Measurements from ENCODE around the gene ATOH7. TPM values are rescaled to one million over a fixed set of nuclear protein-coding genes. Genes with fewer than 3 reads are reported as not detected.
A peak's percentile ranks its signal among the peaks of the same experiment; 100 is the strongest.

The ATOH7 gene
- total and polyA plus RNA-seq, 2 of the 4 experiments (the other 2 are of a cell fraction), result 0.05 TPM; not detected in 1

GRCh38 chr10:68231106-68231816 lies 652 bp downstream of the ATOH7 start:
- POLR2A ChIA-PET (ENCODE audit: unreplicated experiment), result interaction anchor here (0.6 kb wide), 1 partner anchor 370 kb away, joined by 3 read pairs; no protein-coding TSS in a partner anchor
- in situ Hi-C loops (cut with MboI; ENCODE audit: low sequenced_read_pairs) (no loop called here), intact Hi-C loops (cut with micrococcal nuclease) (no loop called here), dilution Hi-C loops (cut with HindIII; ENCODE audit: low sequenced_read_pairs, unreplicated experiment) (no loop called here)
- H3K18ac ChIP-seq (ENCODE audit: low read depth, low read length), result peak overlapping the region; percentile 74
- peak overlapping the region; percentile 93 for H4K91ac ChIP-seq (ENCODE audit: insufficient read depth, low read depth, low read length)
- peak overlapping the region; percentile 63 for H3K4me3 ChIP-seq (ENCODE audit: insufficient read depth, low read depth, low read length)
- H3K79me1 ChIP-seq (ENCODE audit: low read depth in 1 of 2, low read length in 2 of 2), result no peaks in the 10 kb centered on the region
- DNase-seq (peak; percentile 76), ATAC-seq (ENCODE audit: low read depth) (peak; percentile 97)
- TF ChIP-seq USF2 (IDR thresholded peaks at IDR 0.05; ENCODE audit: low read depth, low read length), result peak; percentile 71
- TF ChIP-seq CTCF (conservative IDR thresholded peaks at IDR 0.05; ENCODE audit: low read depth, low read length), result peak; percentile 22; the same call in 1 of the 2 replicates
- TF ChIP-seq RAD21 (IDR thresholded peaks at IDR 0.05; ENCODE audit: low read length), result no peak
- peak; percentile 91 for TF ChIP-seq BHLHE40 (IDR thresholded peaks at IDR 0.05; ENCODE audit: low read depth, low read length)
- peak overlapping the region; percentile 65; the same call in 1 of the 2 replicates for H3K56ac ChIP-seq (ENCODE audit: extremely low read depth, insufficient read depth, low read length)
- WGBS, 2 experiments (ENCODE audit: extremely low coverage in 2 of 2, insufficient read length in 1 of 2), result 1% methylated on average over 49 of the region's 81 CpGs; no CpG with 5 or more reads in 1 of the 2 experiments
- H2AK5ac ChIP-seq (ENCODE audit: low read depth, low read length), result no peak overlapping the region
- peak overlapping the region; percentile 75 for H3K9ac ChIP-seq (ENCODE audit: low read depth, low read length)
- peak overlapping the region; percentile 94 for H2BK120ac ChIP-seq (ENCODE audit: low read depth, low read length)
- peak overlapping the region; percentile 75 to 94 for H4K8ac ChIP-seq (ENCODE audit: low read depth in 2 of 2, low read length in 2 of 2)
- H2BK15ac ChIP-seq (ENCODE audit: low read depth, low read length), result peak overlapping the region; percentile 97; the same call in 2 of the 3 replicates
- H3K14ac ChIP-seq (replicated peaks; ENCODE audit: low read depth, low read length), result peak overlapping the region; percentile 93
- no peaks in the 10 kb centered on the region; the same call in 1 of the 2 replicates for H3K4me1 ChIP-seq (ENCODE audit: control insufficient read depth, insufficient read depth, low read length)
- peak overlapping the region; percentile 94 for H2AK9ac ChIP-seq (replicated peaks; ENCODE audit: low read depth, low read length, poor library complexity)
- H2AFZ ChIP-seq (replicated peaks; ENCODE audit: low read length, poor library complexity), result peak overlapping the region; percentile 100
- peak overlapping the region; percentile 62 for H3K23ac ChIP-seq (ENCODE audit: low read depth, low read length)
- peak overlapping the region; percentile 35 for H2BK5ac ChIP-seq (ENCODE audit: low read depth, low read length, poor library complexity, severe bottlenecking)
- no peaks in the 10 kb centered on the region for H3K9me3 ChIP-seq (ENCODE audit: control insufficient read depth, insufficient read depth, low read length)
- no peaks in the 10 kb centered on the region for H4K20me1 ChIP-seq (ENCODE audit: insufficient read depth, low read length)
- H3K4me2 ChIP-seq (ENCODE audit: low read depth, low read length), result peak overlapping the region; percentile 97
- CTCF ChIA-PET, result interaction anchor here (1.0 to 1.4 kb wide), 2 partner anchors 17 to 70 kb away, joined by 3 to 4 read pairs; no protein-coding TSS in a partner anchor
- no peaks in the 10 kb centered on the region for H3K9me1 ChIP-seq (ENCODE audit: insufficient read depth, low read length)
- H3K4ac ChIP-seq (ENCODE audit: low read depth, low read length), result peak overlapping the region; percentile 85
- H3K36me3 ChIP-seq (ENCODE audit: control insufficient read depth, insufficient read depth, low read length), result no peaks in the 10 kb centered on the region
- BruUV-seq (replicated peaks), result no TSS peak
- H4K5ac ChIP-seq (ENCODE audit: low read depth, low read length), result peak overlapping the region; percentile 58
- peaks cover 8% of the 10 kb centered on the region; the same call in 1 of the 2 replicates for H3K27me3 ChIP-seq (ENCODE audit: control insufficient read depth, insufficient read depth, low read length)
- H3K27ac ChIP-seq (ENCODE audit: insufficient read depth, low read length), result peak overlapping the region; percentile 61
- peak overlapping the region; percentile 76 for H2BK20ac ChIP-seq (ENCODE audit: low read depth, low read length)

Data from IMR-90 (cell line).